GM19397 (cell line): ENCODE data around the gene KRTAP5-2.

Experiments
- ATAC-seq: cut with Tn5 transposase; IDR thresholded peaks from one replicate; pipeline ENCODE4 v1.9.1; 2021; ENCODE audit warnings: mild to moderate bottlenecking, moderate library complexity; ENCODE audit not compliant: unreplicated experiment

Gene KRTAP5-2

DNA sequence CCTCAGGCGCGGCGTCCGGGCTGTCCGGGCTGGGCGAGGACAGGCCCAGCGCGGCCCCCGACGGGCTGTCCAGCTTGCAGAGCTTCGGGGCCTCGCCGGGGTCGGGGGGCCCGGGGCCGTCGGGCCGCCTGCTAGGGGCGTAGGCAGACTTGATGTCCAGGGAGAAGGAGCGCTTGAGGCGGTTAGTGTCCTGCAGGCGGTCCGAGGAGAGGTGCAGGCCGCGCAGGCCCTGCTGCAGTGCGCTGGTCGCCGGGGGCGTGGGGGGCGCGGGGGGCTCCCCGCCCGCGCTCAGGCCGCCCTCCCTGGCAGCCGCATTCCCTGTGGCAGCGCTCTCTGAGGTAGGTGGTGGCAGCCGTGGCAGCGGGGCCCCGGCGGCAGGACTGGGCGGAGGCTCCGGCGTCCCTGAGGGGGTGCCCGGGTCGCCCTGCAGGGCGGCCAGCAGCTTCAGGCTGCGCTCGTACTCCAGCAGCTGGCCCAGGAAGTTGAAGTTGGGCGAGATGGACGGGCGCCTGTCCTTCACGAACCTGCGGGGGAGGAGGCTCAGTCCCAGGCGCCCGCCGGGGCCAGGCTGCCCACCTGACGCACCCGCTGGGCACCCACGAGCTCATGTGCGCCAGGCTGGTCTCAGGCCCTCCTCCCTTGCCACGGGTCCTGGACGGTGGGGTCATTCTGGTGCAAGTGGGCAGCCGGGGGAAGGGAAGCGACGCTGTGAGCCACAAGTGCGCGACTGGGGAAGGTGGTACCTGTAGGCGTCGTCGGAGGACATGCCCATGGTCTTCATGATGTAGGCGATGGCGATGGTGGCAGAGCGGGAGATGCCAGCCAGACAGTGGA is 40.8 kb downstream of the KRTAP5-2 start:
- no peak for ATAC-seq

DNA sequence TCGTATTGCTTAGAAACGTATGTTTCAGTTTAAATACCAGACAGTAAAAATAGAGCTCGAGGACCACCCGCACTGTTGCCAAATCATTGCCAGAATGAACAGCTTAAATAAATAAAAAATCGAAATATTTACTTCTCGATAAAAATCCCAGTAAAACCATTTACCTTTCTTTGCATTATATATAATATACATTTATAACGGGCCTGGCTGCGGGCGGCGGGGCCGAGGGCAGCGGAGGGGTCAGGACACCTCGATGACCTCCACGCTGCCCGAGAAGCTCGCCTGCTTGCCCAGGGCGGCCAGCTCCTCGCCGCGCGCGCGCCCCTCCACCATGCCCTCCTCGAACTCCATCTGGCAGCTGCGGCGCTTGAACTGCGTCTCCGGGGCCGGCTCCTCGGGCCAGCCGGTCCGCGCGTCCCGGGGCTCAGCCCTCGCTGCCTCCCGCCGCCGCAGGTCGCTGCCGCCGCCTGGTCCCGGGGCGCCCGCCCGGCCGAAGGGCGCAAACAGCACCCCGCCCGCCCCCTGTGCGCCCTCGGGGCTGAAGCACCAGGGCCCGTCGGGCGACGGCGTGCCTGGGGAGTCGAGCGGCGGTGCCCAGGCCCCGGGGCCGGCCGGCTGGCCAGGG is 41.7 kb downstream of the KRTAP5-2 start:
- no peak for ATAC-seq

- no peak for ATAC-seq
Measured at GRCh38 chr11:1555713-1556153, 42.4 kb downstream of the KRTAP5-2 start.

- no peak for ATAC-seq
Measured at GRCh38 chr11:1554981-1555712, 42.9 kb downstream of the KRTAP5-2 start.

- ATAC-seq = no peak
Measured at GRCh38 chr11:1553808-1554594, 44.1 kb downstream of the KRTAP5-2 start.

DNA sequence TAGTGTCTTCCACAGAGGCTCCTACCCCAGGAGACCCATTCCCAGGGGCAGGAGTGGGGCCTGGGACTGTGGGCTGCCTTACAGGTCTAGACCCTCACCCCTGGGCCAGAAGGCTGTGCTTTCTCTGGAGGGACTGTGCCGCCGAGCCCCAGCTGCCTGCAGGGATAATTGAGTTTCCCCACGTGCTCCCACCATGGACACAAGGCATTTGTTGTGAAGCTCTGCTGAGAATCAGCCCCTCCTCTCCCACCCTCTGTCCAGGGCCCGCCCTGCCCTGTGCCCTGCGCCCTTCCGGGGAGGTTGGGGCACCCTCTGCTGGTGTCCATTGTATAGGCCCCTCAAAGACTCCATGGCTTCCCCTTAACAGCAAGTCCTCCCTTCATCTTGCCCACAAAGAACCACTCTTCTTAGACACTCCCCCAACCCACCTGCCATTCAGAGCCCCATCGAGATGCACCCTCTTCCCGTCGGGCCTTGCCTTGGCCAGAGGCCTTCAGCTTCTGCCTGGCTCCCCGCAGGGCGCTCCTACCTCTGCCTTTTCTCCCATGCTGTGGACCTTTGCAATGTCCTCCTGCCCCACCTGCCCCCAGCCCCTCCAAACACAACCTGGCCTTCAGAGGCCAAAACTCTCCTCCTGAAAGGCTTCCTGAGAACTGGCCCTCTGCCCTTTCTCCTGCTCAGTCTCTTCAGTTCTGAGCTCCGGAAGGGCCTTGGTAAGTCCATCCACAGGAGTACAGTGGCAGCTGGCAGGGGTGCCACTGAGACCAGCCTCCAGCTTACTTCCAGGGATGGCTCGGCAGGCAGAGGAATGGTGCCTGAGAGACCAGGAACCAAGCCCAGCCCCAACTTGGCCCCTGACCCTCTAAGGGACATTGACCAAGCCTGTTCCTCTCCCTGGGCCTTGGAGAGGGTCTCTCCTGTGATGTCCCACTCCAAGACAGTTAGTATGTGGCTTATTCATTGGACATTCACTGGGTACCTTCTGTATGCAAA is 48.5 kb downstream of the KRTAP5-2 start:
- ATAC-seq = no peak

DNA sequence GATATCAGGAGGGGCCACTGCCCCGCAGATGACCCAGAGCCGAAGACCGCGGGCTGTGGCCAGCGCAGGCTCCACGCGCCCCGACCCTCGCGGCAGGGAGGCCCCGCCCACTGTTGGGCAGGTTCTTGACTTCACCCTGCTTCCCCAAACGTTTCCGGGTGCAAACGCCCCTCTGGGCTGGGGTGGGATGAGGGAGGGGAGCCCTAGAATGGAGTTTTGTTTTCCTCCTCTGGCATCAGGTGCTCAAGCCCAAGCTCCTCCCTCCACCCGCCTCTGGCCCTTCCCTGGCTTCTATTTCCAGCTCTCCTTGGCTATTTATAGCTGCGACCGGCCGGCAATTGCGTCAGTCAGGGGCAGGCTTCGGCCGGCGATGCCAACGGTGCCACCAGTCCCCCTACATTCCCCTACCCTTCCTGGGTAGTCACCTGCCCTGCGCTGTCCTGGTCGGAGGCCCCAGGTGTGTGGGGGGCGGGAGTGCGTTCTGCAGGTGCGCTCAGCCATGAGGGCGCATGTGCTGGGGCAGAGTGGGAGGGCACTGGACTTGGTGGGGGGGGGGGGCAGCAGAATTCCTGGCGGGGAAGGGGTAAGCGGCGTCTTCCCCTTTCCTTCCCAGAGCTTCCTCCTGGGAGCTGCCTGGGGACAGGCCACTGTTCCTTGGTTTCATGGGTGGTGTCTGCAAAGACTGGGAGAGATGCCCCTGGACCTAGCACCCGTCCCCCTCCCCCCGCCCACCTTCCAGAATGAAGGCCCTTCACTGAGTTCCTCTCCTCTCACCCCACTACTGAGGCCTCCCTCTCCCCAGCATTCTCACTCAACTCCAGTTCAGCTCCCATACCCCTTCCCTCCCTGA is 49.6 kb downstream of the KRTAP5-2 start:
- ATAC-seq = no peak

DNA sequence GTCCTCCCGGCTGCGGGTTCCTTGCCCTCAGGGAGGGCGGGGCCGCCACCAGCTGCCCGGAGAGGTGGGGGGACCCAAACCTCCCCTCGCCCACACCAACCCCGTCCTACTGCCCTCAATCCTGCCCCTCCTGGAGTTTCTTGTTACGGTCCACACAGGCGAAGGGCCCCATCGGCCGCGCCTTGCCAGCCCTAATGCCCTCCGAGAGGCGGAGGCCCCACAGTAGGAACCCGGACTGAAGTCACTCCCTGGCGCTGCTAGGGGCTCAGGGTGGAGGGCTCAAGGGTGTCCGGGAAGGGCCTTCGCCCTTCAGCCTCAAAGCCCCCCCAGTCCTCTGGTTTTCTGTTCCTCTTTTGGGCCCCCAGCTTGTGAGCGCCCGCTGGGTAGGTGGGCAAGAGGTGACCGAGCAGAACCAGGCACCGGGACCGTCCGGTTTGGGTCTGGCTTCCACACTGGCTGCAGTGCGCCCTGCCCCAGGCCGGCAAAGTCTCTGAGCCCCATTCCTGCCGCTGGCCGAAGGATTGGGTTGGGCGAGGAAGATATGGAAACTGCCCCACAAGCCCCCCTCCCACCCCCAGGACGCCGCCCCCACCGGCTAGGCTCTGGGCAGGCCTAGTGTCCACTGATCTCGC is 50.5 kb downstream of the KRTAP5-2 start:
- no peak for ATAC-seq
